GM19035 (cell line): ENCODE data around the gene ZNF322.
A peak's percentile ranks its signal among the peaks of the same experiment; 100 is the strongest.

ENCODE experiments used
- ATAC-seq: cut with Tn5 transposase; IDR thresholded peaks from one replicate; pipeline ENCODE4 v1.9.1; 2021; ENCODE audit not compliant: unreplicated experiment

ZNF322 gene

DNA sequence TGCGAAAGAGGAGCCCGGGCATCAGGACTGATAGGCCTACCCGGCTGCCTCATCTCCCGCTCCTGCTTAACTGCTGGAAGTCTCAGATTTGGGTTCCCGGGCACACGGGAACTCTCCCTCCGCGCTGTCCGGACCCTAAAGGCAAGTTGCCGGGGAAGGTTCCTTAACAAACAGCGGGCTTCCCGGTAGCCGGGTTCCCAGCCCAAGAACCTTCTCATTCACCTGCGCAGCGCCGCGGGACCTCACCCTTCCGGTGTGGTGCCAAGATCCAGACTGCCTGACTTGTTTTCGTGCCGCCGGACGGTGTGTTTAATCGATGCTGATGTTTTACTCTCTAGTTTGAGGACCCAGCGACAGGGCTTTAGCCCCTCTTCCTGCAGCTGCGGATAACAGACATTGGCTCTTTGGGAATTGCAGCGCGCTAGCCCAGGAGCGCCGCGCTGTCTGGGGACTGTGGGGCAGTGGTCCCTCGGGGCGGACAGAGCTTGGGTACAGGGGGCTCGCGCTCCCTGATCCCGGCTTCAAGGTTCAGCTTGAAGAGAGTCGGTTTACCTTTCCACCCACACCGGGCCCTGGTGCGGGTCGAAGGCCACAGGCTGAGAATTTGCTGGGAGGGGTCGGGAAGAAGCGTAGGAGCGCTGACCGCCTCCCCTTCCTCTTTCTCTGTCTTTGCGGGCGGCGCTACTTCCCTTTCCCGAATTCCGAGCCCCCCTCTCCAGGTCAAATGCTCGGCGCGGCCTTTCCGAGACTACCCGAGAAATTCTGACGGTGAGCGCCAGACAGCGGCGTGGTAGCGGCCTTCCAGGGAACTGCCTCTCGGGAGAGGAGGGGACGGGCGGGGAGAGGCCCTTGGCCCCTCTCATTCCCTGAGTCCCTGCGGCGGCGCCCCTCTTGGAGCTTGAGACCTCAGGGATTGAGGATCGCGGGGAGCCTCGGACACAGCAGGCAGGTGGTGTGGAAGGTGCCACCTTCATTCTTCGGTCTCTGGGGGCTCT, 45.6 kb downstream of the ZNF322 start:
- ATAC-seq: no peak

DNA sequence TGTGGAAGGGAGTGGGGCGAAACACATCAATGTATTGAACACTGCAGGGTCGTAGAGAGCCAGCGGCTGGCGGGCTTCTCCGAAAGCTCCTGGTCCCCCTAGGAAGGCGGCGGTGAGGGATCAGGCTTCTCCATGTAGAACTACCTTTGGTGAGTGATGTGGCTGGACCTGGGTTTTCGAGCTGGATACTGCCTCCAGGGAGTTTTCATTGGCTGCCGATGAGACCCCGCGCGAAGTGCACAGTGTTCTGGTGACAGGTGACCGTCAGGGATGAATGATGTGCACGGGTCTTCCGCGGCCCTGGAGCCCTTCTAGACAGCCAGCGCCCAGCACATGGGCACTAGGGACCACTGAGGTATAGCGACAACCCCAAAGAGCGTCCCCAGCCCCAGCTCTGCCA, 46.3 kb downstream of the ZNF322 start:
- ATAC-seq: no peak

DNA sequence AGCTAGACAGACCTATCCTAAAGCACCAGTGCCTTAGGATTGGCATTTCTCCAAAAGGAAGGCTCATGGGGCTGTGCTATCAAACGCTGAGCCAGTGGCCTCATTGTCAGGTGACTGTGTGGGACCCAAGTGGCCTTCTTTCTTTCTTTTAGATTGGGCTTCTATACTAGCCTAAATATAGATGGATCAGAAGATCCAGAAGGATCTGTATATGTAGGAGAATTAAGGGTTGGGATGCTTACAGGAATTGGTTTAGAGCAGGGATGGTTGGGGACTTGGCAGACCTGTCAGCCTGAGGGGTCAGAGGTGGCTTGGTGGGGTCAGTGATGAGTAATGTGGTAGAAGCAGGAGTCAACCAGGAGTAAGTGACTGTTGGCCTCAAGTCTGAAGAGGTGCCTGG, 47.9 kb downstream of the ZNF322 start:
- ATAC-seq: no peak

DNA sequence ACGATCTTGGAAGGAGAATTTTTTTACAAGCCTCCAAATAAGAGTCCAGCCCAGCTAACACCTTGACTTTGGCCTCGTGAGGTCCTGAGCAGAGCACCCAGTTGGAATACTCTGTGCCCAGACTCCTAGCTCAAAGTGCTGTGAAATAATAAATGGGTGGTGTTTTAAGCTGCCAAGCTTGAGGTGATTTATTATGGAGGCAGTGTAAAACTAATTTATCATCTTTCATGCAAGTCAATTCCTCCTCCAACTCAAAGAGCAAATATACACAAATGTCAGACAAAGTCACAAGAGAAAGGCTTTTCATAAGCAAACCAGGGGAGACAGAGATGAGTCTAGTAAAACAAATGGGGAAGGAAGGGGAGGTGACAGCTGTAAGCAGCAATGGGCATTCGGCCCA, 50.1 kb downstream of the ZNF322 start:
- ATAC-seq: no peak

DNA sequence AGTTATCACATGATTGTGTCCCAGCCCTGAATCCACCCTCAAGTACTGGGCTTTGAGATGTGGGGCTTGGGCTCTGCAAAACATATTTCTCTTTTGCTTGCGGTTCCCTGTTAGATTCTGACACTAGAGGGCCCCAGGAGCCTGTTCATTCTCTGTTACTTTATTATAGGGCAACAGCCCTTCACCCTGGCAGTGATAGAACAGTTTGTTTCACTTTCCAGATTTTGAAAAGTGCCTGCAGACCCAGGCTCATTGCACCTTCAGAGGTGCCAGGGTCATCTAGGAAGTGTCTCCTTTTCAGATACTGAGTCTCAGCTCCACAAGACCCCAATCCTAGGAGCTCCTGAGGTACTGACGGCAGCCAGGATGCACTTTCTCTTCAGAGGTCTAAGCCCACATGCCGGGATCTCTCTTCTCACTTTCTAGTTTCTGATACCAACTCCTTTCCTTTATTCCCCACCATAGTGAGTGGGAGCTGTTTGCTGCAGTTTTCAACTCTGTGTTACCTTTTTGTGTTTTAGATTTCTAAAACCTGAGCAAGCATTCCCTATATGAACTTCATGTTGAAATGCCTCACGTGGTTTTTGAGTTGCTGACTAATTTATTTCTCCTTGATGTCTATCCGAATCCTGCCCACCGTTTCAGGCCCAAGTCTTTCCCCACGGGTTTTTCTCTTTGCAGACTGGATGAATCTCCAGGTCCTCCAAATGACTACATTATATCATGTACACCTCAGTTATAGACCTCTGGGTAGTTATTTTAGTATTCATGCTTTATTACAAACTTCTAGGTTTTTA, 51.9 kb downstream of the ZNF322 start:
- ATAC-seq: peak; percentile 82

DNA sequence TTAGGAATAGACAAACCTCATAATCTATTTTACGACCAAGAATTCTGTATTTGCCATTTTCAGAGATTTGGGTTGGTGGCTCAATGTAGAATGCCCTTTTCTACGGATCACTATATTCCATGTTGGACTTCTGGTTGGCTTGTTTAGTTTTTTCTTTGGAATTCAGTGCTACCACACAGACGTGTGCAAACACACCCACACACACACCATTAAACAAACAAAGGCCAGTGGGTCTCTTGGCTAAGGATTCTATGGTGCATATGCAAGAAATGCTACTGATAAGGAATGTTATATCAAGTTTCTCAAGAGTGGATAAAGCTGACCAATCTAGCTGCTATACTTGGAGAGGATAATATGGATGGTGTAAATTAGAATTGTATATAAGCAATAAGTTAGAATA, 54.7 kb downstream of the ZNF322 start:
- ATAC-seq: no peak

DNA sequence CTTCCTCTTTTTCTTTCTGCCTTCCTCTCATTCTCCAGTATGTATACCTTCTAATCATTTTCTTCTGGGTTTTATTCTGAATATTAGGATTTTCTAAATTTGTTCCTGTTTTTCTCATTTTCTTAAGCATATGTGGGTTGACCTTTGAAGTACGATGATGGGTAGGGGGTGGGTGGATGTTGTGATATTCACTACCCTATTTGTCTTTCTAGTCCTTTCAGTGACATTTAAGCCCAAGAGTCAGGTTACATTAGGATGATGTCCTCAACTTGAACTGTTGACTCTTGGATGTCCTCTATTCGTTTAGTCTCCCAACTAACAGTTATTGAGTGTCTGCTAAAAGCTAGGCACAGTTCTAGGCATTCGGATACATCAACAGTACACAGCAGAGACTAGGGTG, 55.5 kb downstream of the ZNF322 start:
- no peak for ATAC-seq

DNA sequence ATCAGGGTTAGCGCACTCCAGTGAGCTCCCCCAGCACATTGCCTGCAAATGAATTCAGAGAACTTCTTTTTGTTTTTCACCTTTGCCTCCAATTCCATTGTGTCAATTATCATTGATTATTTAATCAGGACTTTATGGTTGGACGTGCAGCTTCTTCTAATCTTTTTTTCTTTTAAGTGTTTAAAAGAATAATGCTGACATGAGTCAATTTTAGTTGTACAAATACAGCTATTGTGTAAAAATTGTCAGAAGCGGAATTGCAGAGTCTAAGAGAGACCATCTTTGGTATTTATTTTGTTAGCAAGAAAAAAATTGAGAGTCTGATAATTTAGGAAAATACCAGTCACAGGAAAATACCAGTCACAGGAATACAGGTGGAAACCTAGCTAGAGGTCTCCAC, 57.3 kb downstream of the ZNF322 start:
- no peak for ATAC-seq

DNA sequence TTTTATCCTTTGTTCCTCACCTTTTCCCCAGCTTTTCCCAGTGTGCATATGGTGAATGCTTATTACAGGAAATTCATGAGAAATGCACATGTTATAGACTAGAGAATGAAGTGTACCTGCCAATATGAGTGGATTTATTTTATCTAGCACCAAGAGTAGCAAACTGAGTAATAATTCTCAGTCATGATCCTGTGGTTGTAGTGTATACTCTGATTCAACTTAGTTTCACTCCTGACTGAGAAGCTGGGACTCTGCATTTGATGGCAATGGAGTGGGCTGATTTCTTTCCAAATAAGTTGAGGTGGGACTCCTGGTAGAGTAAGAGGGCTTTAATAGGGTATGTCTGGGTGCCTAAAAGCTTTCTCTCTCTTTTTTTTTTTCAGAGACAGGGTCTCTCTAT, 58.8 kb downstream of the ZNF322 start:
- ATAC-seq: no peak

DNA sequence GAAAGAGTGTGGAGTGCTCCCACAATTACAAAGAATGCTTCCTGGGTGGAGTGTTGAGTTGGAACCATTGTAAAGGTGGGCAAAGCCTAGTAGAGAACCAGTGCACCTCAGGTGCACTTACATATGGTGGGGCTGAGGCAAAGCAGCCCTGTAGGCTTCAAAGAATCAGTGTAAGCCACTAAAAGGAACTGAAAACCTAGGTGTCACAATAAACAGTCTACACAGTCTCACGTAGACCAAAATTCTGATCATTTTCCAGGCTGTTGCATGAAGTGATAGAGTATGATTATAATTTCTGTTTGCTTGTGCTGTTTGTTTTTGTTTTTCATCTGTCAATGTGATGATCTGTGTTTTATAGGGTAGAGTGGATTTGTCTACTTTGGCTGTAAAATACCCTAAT, 60.0 kb downstream of the ZNF322 start:
- ATAC-seq: no peak

DNA sequence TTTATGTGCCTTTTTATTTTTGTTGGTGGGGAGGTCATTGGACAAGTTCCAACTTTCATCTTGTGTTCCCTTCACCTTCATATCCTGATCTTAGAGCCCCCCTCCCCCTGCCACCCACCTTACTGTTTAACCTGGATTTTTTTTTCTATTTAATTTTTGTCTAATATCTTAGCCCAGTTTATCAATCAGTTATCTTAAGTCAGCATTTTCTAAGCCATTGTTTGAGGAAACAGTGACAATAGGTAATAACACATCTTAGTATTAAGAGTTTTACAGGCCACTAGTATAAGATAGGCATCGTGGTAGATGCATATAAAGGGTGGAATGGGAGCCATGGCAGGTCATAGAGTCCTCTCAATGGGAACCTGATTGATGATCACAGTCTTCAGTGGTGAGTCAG, 60.4 kb downstream of the ZNF322 start:
- ATAC-seq: no peak

DNA sequence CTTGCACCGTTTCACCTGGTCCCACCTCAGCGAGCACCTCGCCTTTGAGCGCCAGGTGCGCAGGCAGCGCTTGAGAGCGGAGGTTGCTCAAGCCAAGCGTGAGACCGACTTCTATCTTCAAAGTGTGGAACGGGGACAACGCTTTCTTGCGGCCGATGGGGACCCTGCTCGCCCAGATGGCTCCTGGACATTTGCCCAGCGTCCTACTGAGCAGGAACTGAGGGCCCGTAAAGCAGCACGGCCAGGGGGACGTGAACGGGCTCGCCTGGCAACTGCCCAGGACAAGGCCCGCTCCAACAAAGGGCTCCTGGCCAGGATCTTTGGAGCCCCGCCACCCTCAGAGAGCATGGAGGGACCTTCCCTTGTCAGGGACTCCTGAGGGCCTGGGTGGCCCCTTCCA, 61.3 kb downstream of the ZNF322 start:
- no peak for ATAC-seq

DNA sequence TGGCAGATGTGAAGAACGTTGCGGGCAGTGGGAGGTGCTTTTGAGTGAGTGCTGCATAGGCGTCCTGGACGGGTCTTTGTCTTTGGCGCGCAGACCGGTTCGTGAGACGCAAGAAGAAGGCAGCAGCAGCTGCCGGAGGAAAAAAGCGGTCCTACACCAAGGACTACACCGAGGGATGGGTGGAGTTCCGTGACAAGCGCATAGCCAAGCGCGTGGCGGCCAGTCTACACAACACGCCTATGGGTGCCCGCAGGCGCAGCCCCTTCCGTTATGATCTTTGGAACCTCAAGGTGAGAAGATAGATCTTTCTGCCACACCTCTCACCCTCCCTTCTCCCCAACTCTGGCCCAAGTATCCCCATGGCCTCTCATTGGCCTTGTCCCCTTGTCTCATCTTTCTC, 61.7 kb downstream of the ZNF322 start:
- no peak for ATAC-seq

DNA sequence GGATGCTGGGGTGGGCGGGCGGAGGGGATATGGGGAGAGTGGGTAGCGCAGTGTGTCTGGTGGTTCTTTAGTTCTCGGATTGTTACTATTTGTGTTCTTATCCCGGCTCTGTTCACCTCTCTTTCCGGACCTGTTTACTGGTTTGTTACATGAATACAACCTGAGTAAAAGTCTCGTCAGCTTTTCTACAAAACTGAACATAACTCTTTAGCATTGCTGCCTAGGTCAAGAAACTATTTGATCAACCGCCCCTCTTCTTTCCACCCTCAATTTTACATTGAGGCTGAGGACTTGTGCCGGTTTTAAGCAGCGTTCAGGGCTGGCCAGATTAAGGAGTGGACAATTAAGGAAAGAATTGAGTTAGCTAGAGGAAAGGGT, 62.2 kb downstream of the ZNF322 start:
- no peak for ATAC-seq

DNA sequence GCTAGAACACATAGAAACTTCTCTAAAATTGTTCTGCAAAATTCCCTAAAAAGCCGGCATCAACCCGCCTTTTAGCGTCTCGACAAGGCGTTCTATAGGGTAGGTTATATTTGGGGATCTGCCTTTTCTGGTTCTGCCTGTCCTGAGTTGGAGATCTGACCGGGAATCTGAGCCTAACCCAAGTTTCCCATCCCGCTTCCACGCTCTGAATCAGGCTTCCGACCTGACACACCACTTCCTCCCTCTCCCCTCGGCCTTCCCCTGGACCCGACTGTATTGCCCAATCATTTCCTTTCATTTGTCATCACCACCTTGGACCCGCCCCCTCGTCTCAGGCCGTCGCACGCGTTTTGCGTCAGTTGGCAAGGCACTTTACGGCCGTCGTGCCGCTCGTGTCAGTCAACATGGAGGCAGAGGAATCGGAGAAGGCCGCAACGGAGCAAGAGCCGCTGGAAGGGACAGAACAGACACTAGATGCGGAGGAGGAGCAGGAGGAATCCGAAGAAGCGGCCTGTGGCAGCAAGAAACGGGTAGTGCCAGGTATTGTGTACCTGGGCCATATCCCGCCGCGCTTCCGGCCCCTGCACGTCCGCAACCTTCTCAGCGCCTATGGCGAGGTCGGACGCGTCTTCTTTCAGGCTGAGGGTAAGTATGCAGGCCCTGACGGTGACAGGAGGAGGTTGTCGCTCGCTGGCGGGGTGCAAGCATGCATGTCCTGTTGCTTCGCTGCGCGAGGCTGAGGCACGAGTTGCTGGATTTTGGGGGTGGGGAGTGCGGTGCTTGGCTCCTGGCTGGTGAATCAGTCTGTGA, 62.8 kb downstream of the ZNF322 start, which contains the start of gene ABT1:
TSS of gene ABT1 (plus strand) at position 375 of the 810 bp plus-strand sequence. CDS start at position 405, 30 bp downstream.
- ATAC-seq: peak; percentile 84

DNA sequence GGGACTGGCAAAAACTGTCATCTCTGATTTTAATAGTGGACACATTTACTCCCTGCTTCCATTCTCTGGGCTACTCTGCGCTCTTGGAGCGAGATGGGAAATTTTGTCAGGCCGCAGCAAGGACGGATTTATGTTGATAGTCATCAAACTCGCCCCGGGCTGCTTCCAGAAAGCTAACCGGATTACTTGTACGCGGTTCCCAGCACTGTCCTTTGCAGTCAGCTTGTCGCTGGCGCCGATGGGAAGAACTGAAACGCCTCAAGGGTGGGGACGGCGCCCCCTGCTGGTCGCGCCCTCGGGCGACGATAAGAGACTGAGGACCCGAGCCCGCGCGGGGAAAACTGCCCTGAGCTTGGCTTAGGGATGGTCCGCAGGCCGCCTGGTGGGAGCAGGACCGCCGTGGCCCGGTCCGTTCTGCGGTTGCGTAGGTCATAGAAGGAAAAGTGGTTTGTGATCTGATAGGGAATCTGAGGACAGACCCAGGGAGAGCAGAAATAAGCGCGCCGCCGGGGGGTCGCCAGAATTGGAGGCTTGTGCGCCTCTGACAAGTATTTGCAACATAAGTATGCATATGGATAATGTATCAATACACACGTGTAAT, 63.8 kb downstream of the ZNF322 start:
- peak; percentile 58 for ATAC-seq

DNA sequence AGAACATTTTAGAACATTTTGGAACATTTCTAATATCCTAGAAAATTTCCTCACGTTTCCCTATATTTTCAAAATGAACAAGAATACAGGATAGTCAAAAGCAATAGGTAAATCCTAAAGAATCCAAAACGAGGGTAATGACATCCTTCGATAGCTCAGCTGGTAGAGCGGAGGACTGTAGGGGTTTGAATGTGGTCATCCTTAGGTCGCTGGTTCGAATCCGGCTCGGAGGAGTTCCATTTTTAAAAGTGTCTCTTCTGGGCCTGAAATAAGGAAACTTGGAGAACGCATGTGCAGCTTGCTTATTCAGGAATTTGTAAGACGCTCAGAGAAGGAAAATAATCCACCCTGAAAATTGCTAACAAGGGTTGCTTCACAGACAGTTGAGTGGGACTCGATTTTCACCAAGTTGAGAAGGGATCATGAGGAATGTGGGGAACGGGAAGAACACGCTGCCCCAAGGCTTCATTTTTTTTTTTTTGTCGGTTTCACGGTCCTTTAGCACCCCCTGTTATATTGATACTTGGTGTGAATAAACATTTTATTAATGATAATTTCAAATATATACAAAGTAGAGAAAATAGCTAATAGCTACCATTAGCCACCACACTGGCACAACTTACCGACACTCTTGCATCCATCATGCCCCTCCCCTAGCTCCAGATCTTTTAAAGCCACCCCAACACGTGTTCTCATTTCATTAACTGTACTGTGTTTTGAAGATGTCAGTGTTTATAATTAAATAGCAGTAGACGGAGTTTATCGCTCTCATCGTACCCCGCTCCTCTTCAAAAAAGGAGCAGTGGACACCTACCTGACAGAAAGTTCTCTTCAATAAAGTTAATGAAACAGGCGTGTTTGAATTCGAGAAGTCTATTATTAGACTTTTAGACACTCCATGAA, 64.6 kb downstream of the ZNF322 start:
- ATAC-seq: no peak

DNA sequence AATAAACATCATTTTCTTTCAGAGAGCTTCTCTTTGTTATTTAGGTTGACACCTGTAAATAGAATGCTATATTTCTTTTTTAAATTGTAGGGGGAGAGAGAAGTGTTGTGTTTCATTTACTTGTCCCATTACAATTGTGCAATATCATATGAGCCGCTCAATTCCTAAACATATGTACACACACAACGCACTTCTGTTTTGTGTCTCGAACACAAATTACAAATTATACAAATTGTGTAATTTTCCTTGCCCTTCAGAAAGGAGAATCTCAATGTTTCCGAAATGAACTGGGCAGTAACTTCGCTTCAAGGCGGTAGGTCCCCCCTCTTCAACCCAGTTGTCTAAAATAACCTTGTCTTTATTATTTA, 65.4 kb downstream of the ZNF322 start:
- ATAC-seq: no peak

DNA sequence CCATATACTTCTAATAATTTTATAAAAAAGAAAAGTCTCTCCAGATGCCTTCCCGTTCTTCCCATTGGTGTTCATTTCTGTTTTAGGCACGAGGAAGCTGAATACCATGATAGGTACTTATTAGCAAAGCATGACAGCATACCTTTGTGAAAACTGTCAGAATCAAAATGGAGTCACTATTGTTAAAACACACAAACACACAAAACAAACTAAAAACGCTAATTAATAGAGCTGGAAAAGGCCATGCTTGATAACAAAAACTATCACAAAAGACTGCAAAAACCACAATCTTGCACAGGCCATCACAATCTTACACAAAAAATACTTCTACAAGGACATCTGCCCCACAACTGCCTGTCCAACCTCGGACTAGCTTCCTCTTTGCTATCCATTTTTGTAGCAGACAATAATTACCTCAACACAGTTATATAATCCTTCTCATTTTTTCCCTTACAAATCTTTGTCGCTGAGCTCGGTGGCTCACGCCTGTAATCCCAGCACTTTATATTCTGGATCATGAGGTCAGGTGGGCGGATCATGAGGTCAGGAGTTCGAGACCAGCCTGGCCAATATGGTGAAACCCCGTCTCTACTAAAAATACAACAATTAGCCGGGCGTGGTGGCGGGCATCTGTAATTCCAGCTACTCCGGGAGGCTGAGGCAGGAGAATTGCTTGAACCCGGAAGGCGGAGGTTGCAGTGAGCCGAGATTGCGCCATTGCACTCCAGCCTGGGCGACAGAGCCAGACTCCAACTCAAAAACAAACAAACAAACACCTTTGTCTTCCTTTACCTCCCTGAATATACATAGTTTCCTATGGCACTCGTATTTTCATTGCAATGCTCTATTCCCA, 66.0 kb downstream of the ZNF322 start:
- ATAC-seq: no peak
